ENCODE measurements around the gene MYO18B.
"Not testable (repeated sequence)": the region's sequence is repeated elsewhere in the genome, so short reads cannot be mapped to it uniquely, and the experiment has no call there.

The MYO18B gene, protein sequence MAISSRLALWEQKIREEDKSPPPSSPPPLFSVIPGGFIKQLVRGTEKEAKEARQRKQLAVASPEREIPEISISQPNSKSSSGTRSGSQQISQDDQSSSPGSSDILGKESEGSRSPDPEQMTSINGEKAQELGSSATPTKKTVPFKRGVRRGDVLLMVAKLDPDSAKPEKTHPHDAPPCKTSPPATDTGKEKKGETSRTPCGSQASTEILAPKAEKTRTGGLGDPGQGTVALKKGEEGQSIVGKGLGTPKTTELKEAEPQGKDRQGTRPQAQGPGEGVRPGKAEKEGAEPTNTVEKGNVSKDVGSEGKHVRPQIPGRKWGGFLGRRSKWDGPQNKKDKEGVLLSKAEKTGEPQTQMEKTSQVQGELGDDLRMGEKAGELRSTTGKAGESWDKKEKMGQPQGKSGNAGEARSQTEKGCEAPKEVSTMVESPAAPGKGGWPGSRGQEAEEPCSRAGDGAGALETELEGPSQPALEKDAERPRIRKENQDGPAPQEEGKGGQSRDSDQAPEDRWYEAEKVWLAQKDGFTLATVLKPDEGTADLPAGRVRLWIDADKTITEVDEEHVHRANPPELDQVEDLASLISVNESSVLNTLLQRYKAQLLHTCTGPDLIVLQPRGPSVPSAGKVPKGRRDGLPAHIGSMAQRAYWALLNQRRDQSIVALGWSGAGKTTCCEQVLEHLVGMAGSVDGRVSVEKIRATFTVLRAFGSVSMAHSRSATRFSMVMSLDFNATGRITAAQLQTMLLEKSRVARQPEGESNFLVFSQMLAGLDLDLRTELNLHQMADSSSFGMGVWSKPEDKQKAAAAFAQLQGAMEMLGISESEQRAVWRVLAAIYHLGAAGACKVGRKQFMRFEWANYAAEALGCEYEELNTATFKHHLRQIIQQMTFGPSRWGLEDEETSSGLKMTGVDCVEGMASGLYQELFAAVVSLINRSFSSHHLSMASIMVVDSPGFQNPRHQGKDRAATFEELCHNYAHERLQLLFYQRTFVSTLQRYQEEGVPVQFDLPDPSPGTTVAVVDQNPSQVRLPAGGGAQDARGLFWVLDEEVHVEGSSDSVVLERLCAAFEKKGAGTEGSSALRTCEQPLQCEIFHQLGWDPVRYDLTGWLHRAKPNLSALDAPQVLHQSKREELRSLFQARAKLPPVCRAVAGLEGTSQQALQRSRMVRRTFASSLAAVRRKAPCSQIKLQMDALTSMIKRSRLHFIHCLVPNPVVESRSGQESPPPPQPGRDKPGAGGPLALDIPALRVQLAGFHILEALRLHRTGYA (N-terminal part only)

DNA sequence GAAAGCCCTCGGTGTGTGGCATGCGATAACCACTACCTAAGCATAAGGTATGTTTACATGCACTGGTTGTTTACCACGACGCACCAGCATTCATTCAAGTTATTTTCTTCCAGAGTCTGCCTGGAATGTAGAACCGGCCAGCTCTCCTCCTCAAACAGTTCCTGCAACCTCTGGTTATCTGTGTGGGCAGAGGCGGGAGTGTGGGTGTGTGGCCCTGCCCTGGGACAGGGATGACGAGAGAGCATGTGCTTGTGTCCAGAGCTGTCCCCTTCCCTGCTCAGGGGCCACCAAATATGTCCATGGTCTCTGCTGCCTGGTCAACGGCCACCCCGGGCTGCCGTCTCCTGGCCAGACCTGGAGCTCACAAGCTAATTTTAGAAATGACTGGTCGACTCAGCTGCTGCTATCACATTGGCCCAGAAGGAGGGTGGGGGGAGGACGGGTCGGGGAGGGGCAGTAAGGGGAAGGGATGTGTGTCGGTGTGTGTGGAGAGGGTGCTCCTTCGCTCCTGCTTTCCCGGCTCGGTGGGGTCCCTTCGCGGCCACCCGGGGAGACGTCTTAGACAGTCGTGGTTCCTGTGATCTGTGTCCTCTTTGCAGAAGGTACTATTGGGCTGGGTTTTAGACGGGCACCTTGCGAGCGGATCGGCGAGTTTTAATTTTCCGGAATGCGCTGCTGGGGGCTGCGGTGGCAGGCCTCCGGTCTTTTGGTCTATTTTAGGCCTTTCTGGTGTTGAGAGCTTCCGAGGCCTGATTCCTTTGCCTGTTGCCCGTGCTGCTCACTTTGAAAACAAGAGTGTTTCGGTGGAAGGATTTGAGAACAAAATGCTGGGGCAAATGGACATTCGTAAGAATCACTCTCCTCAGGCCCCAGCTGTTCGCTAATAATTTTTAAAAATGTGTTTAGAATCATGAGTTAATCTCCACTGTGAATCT, at the start of gene MYO18B:
Gene MYO18B, plus strand, starts transcription at position 497 of the 935 bp plus-strand sequence. CDS start 18,905 bp downstream, outside the sequence.
- DNase-seq, result no peak

DNA sequence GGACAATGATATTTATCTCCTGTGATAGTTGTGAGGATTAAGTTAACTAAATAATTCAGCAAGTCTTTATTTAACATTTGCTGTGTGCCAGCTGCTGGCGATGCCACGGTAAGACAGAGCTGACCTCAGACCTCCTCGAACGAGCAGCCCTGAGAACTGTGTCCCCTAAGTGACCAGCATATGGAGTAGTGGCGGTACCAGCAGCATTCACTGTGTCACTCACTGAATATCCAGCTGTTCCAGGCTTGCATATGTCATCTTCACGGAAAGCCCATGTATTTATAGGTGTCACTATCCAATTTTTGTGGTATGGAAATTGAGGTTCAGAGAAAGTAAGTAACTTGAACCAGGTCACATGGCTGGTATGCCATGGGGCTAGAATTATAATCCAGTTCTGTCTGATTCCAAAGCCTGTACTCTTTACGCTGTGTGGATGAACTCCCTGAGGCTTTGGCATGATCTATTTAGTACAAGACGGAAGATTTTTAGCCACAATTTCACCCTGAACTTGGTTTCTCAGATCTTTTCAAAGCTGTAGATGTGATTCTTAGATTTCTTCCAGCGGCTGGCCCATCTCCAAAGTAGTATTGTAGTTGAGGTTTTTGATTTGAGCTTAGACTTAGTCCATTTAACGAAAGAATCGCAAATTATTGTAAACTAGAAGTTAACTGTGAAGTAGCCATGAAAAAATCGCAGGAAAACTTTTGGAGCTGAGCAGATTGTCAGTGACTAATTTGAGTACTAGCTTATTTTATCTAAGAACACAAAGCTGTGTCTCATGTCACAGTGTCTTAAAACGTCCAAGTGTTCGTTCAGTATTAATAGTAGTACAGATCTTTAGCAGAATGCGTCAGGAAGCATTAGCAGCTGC, 49.4 kb upstream of the MYO18B start:
- DNase-seq, result no peak

DNA sequence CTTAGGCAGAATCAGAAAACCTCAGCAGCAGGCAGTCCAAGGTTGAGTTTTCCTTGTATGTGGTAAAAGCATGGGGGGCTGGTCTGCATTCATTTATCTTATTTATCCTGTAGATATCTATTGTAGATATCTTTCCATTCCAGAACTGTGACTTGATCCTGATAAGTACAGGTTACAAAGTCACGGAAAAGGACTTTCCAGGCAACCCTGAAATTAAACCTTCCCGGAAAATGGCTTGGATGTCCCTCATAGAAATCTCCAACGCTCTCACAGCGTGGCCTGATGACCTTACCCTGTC, 48.8 kb upstream of the MYO18B start:
- DNase-seq, result no peak

DNA sequence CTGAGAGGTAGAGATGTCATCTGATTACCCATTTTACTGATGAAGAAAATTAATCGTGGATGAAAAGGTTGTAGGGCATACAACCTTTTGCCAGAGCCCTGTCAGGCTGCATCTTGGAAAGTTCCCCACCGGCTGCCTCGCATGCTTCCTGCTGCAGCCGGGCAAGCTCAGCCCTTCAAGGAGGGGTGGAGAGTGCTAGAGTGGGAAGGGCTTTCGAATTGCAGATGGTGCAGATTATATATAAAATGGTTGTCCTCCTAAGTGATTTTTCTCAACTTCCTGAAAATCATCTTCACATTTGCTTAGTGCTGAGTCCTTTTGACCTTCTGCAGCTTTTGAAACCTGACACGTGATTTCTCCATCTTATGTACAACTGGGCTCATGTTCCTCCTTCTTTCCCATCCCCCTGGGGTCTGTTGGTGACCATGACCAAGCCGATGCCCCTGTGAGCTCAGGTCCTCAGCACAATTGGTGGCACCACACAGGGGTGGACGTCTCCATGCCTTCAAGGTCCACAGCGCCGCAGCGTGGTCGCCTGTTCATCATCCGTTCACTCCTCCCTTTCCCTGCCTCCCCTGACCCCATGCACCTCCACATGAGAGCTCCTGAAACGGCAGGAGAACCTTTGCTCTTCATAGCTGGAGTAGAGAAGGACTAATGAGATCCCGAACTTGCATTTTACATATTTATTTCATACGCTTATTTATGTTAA, 47.6 kb upstream of the MYO18B start:
- DNase-seq, result no peak

DNA sequence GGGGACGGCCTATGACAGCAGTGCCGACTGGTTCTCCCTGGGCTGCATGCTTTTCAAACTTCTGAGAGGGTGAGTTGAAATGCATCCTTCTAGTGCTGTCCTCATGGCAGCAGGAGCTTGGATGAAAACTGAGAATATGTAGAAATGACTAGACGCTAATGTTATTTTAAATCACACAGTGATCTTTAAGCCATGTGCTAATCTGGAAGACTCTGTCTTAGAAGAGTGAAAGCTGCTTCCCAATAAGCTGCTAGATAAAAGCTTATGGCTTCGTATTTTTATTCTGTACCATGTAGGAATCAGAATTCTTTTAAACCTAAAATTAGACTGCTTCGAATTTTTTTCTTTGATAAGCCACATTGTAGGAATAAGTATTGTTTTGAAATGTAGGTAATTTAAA, 46.8 kb upstream of the MYO18B start:
- DNase-seq, result no peak

DNA sequence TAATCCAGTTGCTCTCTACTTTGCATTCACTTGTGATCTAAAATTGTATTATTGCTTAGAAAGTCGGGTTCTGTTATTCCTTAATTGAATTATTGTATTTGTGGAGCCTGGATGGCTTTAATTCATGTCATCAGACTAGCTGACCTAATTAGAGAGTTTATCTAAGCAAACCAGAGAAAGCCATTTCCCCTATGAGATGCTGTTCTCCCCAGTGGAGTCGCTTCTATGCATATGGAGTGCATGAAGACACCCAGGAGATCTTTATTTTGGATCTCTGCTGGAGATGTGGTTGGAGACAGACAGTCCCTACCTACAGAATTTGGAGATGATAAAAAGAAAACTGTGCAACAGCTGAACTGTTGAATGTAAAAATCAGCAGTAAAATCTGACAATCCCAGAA, 45.2 kb upstream of the MYO18B start:
- DNase-seq, result no peak

DNA sequence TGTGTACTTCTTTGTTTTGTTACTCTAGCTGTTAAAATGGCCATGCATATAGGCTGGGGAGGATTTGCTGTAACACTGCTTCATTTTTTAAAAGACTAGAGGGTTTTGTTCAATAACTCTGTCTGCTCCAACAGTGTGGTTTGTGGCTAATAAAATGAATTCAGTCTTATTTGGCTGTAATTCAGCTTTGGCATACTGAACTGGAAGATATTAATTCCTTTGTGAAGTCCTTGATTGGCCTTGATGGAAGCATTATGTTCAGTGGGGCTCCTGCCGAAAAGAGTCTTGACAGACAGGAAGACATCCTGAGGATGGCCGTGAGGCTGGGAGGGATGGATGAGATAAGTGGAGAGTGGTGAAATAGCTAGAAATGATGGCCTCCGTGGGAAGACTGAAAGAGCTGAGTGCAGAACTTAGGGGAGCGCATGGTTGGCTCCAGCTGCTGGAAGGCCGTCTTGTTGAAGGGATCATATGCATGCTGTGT, 44.8 kb upstream of the MYO18B start:
- DNase-seq, result no peak

DNA sequence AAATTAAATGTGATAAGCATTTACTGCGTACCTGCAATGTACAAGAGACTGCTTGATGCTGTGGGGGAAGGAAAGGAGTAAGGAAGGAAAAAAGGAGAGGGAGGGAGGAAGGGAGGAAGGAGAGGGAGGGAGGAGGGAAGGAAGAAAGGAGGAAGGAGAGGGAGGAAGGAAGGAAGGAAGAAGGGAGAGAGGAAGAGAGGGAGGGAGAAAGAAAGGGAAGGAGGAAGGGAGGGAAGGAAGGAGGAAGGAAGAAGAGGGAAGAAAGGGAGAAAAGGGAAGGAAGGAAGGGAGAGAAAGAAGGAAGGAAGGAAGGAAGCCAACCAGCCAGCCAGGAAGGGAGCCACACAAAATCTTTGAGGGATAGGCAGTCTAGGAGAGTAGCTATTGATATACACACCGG, 44.0 kb upstream of the MYO18B start:
- no peak for DNase-seq

DNA sequence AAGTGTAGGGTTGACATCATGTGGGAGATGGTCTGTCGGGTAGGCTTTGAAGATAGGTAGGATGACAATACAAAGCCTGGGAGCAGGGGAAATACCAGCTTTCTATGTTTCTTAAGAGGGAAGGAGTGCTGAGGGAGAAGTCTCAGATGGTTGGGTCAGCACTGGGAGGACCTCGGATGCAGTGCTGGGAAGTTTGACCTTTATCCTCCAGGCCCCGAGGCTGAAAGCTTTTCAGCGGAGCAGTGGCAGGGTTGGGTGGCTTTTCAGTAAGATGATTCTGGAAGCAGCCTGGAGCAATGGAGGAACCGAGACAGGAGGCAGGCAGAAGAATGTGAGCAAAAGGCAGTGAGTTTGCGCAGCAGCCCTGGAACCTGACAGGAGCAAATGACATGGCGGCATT, 43.5 kb upstream of the MYO18B start:
- no peak for DNase-seq

DNA sequence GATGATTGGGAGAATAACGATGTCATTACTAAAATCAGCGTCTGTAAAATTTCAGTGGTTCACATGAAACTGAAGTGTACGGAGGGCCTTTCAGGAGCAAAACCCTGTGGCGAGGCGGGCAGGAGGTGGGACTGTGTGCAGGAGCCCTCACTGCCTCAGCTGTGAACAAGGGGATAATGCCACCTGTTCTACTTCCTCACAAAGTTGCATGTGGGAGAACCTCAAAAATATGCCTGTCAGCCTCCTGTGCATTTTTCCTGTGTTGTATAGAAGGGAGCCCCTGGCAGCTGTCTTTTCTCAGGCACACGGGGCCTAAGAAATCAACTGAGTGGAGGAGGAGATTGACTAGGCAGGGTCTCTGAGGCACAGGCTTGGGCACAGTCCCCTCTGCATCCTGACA, 43.0 kb upstream of the MYO18B start:
- DNase-seq, result no peak

DNA sequence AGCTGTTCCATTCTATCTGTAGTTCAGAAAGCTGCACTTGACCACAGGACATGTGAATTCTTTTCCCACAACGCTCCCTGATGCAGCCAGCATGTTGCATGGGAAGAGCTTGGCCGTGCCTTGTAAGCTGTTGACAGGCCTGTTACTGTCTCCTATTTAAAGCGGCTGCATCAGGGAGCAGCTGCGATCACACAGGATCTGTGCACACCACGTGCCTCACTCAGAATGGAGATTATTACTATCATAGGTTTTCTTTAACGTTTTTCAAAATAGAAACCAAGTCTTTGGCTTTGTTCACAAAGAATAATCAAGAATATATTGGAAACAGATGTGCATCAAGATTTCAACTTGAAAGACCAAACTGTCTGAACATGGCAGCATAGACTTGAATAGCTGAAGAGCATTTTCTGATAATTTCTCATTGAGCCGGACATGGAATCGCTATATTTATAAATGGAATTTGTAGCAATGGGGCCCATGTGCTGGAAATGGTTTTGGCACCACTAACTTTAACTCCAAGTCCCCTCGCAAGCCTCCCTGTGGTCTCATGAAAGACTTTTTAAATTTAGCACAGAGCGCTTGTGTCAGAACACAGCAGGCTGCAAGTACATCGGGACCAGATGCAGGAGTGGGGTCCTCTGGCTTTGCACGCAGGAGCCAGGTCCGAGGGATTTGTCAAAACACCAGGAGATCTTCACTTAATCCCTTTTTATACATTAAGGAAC, 40.8 kb upstream of the MYO18B start:
- DNase-seq, result no peak

DNA sequence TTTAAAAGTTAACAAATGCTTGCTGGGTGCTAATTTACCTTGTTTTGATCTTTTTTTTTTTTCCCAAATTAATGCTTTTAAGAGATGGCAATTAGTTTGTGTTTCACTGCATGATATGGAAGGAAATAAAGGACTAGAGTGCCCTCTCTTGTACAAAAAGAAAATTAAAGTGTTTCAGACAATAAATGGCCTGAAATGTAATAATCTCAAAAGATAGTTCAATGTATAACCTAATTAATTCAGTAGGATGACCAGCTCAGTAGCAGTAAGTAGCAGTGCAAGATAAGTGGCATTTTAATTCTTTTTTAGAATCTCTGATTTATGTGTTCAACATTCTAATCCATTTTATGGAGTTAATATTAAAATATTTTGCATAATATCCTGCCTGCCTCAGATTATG, 39.9 kb upstream of the MYO18B start:
- DNase-seq, result no peak

DNA sequence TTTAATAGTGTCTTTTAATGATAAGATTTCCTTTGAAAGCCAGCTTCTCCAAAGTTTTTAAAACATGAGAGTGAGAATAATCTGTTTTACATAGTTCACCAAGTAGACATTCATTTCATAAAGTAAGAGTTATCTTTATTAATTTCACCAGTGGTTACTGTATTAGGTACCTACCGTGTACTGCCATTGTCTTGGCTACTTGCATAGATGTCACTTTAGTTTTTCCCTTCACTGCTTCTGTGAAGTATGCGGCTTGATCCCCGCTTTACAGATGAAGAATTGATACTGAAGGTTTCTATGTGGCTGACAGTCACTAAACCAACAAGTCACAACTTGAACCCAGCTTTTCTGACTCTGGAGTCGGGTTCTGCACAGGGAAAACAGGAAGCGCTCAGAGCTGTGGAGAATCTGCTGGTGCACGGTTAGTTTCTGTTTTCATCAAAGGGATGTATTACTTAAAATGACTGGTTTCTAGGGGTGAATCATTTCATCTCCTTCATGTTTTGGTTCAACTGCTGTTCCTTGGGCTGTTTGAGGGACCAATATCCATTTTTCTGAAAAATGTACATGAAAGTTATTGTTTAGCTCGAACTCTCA, 39.3 kb upstream of the MYO18B start:
- no peak for DNase-seq

DNA sequence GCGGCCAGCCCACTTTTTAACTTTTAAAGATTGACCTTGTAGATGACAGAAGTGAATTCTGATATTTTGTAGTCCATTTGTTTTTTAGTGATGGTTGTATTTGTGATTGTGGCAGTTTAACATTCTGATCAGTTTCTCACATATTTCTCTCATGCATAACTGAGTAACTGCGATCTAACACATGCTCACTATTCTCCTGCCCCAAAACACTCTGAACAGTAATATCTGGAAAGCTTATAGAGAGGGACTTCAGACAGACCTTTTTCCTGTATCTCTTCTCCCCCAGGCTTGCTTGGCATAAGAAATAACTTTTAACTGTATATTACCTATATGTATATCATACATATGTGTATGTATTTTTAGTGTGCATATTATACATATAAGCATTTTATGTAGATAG, 37.3 kb upstream of the MYO18B start:
- DNase-seq, result no peak

DNA sequence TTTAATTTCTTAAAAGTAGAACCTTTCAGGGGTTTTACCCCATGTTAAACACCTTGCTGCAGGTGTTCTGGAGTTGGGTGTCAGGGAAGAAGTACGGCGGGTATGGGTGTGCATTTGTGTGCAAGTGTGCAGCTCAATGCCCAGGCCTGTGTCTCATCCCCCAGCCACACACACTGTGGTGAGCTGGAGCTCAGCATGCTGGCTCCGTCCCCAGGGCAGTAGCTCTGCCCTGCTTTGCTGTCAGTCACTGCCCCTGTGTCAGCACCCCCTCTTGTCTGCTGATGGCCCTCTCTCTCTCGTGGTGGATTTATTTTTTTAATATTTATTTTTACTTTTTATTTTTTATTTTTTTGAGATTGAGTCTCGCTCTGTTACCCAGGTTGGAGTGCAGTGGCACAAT, 35.8 kb upstream of the MYO18B start:
- DNase-seq, result no peak

DNA sequence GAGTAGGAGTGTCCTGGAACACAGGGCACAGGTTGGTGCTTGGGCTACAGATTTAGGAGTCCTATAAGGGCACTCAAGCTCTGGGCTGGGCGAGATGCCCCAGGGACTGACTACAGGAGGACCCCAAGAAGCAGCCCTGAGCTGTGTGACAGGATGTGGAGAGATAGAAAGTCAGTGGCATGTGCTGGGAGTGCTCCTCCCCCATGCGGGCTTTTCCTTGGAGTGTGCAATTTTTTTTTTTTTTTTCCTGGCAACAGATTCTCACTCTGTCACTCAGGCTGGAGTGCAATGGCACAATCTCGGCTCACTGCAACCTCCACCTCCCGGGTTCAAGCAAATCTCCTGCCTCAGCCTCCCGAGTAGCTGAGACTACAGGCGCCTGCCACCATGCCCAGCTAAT, 33.6 kb upstream of the MYO18B start:
- not testable (repeated sequence) for DNase-seq

DNA sequence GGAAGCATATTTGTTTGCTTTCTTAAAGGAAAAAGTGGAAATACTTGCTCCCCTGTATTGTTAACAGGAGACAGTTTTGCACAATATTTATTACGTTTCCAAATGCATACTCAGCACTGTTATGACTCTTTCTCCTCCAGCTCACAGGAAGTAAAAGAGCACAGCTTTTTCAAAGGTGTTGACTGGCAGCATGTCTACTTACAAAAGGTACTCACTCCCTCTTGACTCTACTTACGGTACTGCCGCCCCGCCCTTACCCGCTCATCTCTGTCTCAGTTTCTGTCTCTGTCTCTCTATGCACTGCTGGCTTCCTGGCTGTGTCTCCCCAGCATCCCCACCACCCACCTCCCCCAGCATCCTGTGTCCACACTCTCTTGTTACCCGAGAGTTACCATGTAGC, 32.2 kb upstream of the MYO18B start:
- no peak for DNase-seq

DNA sequence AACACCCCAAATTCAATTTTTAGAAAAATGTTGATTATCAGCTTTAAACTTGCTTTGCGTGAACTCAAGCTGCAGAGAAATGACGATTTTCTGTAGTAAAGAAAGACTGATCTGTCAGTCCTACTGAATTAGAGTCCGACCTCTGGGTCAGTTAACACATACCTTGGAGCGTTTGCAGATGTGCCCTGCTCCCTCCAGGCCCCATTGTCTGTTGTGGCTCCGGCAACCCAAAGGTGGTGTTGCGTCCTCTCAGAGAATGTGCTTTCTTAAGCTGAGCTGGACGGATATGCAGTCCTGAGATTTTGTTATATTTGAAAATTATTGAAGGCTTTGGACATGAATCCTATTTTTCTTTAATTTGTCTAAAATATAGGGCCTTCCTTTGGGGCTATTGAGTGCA, 31.5 kb upstream of the MYO18B start:
- no peak for DNase-seq

DNA sequence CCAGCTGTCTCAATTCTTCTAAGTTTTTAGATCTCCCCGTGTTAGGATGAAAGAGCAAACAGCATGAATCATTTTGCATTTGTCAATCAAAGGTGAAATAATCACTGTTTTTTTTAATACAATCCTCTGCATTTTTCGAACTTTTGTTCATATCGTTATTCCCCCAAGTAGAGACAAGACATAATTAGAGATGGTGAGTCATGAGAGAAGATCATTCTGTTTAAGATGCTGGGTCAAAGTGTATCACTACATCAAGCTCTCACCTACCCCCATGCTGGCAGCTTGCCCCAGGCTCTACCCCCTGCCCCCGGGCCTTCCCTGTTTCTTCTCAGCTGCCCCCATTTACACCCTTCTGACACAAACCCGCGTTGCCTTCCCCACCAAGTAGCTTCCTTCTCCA, 30.5 kb upstream of the MYO18B start:
- no peak for DNase-seq

All from NCI-H2081 treated with DMSO at 0.1 percent for 48 hours (cell line).